ENCODE measurements around the gene CENPM.

GRCh38 chr22:41919357-41920224 lies 27.4 kb downstream of the CENPM start:
- TF ChIP-seq, protein P1, sequence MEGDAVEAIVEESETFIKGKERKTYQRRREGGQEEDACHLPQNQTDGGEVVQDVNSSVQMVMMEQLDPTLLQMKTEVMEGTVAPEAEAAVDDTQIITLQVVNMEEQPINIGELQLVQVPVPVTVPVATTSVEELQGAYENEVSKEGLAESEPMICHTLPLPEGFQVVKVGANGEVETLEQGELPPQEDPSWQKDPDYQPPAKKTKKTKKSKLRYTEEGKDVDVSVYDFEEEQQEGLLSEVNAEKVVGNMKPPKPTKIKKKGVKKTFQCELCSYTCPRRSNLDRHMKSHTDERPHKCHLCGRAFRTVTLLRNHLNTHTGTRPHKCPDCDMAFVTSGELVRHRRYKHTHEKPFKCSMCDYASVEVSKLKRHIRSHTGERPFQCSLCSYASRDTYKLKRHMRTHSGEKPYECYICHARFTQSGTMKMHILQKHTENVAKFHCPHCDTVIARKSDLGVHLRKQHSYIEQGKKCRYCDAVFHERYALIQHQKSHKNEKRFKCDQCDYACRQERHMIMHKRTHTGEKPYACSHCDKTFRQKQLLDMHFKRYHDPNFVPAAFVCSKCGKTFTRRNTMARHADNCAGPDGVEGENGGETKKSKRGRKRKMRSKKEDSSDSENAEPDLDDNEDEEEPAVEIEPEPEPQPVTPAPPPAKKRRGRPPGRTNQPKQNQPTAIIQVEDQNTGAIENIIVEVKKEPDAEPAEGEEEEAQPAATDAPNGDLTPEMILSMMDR (IDR thresholded peaks at IDR 0.05; ENCODE audit: poor library complexity) = no peak
- TF ChIP-seq EZH2 (IDR thresholded peaks at IDR 0.05; ENCODE audit: borderline replicate concordance) (peak; percentile 57), EZH2phosphoT487 (IDR thresholded peaks at IDR 0.05; ENCODE audit: low read depth, severe bottlenecking, unreplicated experiment) (no peak)
